Stimulated activated CD4-positive, alpha-beta T cell treated with anti-CD3 and anti-CD28 coated beads, TNF-alpha, amount 100 ng/mL, for 48 hours (primary cell): ENCODE measurements around the gene SLC10A4.
"Not testable (repeated sequence)": the region's sequence is repeated elsewhere in the genome, so short reads cannot be mapped to it uniquely, and the experiment has no call there.

Experiments used
- DNase-seq, 3 donors: peaks; one replicate each; pipeline ENCODE4 v3.0.0-alpha.2; 2020; ENCODE audit warnings: low read depth in 3 of 3

The SLC10A4 gene

GRCh38 chr4:48483006-48483776 lies at the start of gene SLC10A4:
TSS of gene SLC10A4 (plus strand) at chr4:48483343. CDS start at chr4:48483562, 219 bp downstream.
- DNase-seq, result no peak

GRCh38 chr4:48436318-48436717 lies 46.8 kb upstream of the SLC10A4 start:
- no peak for DNase-seq

- DNase-seq, result no peak
Measured at GRCh38 chr4:48439988-48440387, 43.2 kb upstream of the SLC10A4 start.

GRCh38 chr4:48440914-48441313 lies 42.2 kb upstream of the SLC10A4 start:
- not testable (repeated sequence) for DNase-seq

- no peak for DNase-seq
Measured at GRCh38 chr4:48445704-48446103, 37.4 kb upstream of the SLC10A4 start.

GRCh38 chr4:48446642-48447041 lies 36.5 kb upstream of the SLC10A4 start:
- no peak for DNase-seq

GRCh38 chr4:48449151-48449550 lies 34.0 kb upstream of the SLC10A4 start:
- DNase-seq, result no peak

GRCh38 chr4:48450740-48451139 lies 32.4 kb upstream of the SLC10A4 start:
- no peak for DNase-seq

GRCh38 chr4:48451656-48452055 lies 31.5 kb upstream of the SLC10A4 start:
- DNase-seq, result not testable (repeated sequence)

GRCh38 chr4:48454591-48454990 lies 28.6 kb upstream of the SLC10A4 start:
- no peak for DNase-seq

GRCh38 chr4:48461000-48461399 lies 22.1 kb upstream of the SLC10A4 start:
- DNase-seq, result no peak

- DNase-seq, result no peak
Measured at GRCh38 chr4:48462363-48462762, 20.8 kb upstream of the SLC10A4 start.

- no peak for DNase-seq
Measured at GRCh38 chr4:48467442-48467841, 15.7 kb upstream of the SLC10A4 start.

- no peak for DNase-seq
Measured at GRCh38 chr4:48467891-48468290, 15.3 kb upstream of the SLC10A4 start.

GRCh38 chr4:48470137-48470536 lies 13.0 kb upstream of the SLC10A4 start:
- DNase-seq, result no peak

GRCh38 chr4:48470570-48470969 lies 12.6 kb upstream of the SLC10A4 start:
- DNase-seq, result no peak

GRCh38 chr4:48472794-48473193 lies 10.3 kb upstream of the SLC10A4 start:
- no peak for DNase-seq

GRCh38 chr4:48475770-48476169 lies 7.4 kb upstream of the SLC10A4 start:
- no peak for DNase-seq

GRCh38 chr4:48478273-48478672 lies 4.9 kb upstream of the SLC10A4 start:
- DNase-seq, result no peak

- DNase-seq, result no peak
Measured at GRCh38 chr4:48481581-48481980, 1.6 kb upstream of the SLC10A4 start.

GRCh38 chr4:48483777-48484493 lies 792 bp downstream of the SLC10A4 start:
- no peak for DNase-seq

GRCh38 chr4:48484494-48485168 lies 1.5 kb downstream of the SLC10A4 start:
- no peak for DNase-seq

- DNase-seq, result no peak
Measured at GRCh38 chr4:48489683-48490011, 6.5 kb downstream of the SLC10A4 start.
